NK-92 (cell line): Measurements from ENCODE around the gene NUPR1.
"Not testable (repeated sequence)": the region's sequence is repeated elsewhere in the genome, so short reads cannot be mapped to it uniquely, and the experiment has no call there.

ENCODE experiments used
- DNase-seq: peaks from one replicate; lab custom pipeline; 2025; ENCODE audit not compliant: unreplicated experiment; lab: John Stamatoyannopoulos, UW

The NUPR1 gene

GRCh38 chr16:28499854-28500253 is 38.9 kb downstream of the NUPR1 start:
- DNase-seq: no peak

DNA sequence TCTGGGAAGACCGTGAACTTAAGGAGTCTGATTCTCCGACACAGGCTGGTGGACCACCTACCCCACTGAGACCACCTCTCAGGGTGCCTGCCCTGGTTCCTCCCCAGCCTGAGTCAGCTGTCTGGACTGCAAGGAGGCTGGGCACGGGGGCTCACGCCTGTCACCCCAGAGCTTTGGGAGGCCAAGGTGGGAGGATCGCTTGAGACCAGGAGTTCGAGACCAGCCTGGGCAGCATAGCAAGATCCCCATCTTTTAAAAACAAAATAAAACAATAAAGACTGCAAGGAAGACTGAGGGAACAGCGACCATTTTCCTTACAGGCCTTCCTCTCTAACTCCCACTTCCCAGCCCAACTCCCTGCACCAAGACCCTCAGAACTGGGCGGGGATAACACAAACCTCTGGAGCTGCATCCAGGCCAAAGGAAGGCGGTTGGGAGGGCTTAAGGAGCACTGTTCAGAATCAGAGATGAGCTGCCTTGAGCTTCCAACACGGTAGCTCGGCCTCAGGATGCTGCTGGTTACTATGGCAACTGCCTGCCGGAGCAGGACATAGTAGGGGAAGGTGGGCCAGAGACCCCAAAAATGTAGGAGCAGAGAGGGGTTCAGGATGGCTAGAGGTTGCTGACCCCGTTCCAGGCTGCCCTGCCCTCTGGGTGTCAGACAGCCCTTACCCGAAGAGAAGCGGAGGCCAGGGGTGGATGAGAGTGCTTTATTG is 40.0 kb downstream of the NUPR1 start:
- no peak for DNase-seq

DNA sequence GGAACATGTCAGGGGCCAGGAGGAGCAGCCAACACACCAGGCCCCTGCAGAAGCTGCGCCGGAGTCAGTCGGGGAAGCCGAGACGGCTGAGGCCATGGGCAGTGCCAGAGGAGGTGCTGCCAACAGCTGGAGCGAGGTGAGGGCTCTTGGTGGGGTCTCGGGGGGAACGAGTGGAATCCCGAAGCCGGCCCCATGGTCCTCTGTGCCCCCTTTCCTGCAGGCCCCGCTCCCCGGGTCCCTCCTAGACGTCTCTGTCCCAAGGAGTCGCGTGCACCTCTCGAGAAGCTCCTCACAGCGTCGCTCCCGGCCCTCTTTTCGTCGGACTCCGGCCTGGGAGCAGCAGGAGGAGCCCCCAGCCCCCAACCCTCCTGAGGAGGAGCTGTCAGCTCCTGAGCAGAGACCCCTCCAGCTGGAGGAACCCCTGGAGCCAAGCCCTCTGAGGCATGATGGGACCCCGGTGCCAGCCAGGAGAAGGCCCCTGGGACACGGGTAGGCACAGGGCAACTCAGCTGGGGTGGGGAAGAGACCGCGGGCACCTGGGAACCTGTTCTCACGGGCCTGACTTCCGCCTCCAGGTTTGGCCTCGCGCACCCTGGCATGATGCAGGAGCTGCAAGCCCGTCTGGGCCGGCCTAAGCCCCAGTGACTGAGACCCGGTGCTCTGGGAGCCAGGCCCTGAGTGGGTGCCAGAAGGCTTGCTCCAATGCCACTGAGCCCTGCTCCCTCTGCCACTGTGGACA is 40.7 kb downstream of the NUPR1 start:
- DNase-seq: no peak

DNA sequence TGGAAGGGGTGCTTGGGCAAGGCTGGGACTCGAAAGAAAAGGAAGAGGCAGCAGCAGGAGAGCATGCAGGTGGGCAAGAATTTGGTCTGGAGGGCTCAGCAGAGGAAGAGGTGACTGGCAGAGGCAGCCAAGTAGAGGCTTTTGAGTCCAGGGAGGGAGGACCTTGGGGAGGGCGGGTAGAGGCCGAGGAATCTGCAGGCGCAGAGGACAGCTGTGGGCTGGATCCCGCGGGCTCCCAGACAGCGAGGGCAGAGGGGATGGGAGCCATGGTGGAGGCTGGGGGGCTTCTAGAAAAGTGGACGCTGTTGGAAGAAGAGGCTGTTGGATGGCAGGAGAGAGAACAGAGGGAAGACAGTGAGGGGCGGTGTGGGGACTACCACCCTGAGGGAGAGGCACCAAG is 41.4 kb downstream of the NUPR1 start:
- DNase-seq: no peak

- DNase-seq: no peak
These were observed 41.9 kb downstream of the NUPR1 start for GRCh38 chr16:28496844-28497243.

GRCh38 chr16:28495795-28496749 is 42.7 kb downstream of the NUPR1 start:
- no peak for DNase-seq

GRCh38 chr16:28495098-28495793 is 43.5 kb downstream of the NUPR1 start:
- no peak for DNase-seq

- peak; percentile 53 for DNase-seq
These were observed 44.5 kb downstream of the NUPR1 start, which contains the start of gene APOBR for GRCh38 chr16:28494121-28494851. Gene APOBR, plus strand, starts transcription at chr16:28494643. Its CDS starts 39 bp downstream, at chr16:28494682.

DNA sequence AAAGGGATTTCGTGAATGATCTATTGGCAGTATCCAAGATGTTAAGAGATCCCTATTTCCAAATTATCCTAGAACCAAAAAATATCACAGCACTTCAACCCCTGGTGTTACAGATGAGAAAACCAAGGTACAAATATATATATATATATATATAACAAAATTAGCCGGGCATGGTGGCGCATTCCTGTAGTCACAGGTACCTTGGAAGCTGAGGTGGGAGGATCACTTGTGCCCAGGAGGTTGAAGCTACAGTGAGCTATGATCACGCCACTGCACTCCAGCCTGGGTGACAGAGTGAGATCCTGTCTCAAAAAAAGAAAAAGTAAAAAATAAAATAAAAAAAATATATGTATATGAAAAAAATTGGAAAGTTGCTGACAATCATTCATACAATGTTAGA is 46.3 kb downstream of the NUPR1 start:
- DNase-seq: no peak

DNA sequence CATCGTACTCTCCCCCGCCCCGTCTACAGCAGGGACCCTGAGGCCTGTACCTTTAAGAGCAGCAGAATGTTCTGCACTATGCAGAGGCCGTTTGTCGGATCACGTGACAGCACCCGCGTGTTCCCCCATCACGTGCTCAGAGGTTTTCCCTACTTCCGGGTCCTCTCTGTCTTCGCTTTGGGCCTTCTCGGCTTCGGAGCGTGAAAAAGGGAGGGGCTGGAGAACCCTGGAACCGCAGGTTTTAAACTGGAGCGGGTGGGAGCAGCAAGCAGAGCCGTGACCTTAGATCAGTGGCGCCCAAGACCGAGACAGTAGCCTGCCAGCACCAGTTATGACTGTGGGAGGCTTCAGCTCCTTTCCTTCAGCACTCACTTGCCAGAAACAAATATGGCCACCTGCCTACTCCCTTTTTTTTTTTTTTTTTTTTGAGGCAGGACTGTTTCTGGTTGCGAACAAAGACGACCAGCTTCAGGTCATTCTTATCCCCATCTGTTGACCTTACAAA is 46.8 kb downstream of the NUPR1 start, which contains the start of gene CLN3:
Gene CLN3 (minus strand): TSS at position 105 of the 505 bp plus-strand sequence. CDS start 315 bp downstream, outside the sequence.
- DNase-seq: peak; percentile 36

GRCh38 chr16:28491230-28491969 is 47.4 kb downstream of the NUPR1 start:
- DNase-seq: no peak

- no peak for DNase-seq
These were observed 52.5 kb downstream of the NUPR1 start for GRCh38 chr16:28486266-28486665.

DNA sequence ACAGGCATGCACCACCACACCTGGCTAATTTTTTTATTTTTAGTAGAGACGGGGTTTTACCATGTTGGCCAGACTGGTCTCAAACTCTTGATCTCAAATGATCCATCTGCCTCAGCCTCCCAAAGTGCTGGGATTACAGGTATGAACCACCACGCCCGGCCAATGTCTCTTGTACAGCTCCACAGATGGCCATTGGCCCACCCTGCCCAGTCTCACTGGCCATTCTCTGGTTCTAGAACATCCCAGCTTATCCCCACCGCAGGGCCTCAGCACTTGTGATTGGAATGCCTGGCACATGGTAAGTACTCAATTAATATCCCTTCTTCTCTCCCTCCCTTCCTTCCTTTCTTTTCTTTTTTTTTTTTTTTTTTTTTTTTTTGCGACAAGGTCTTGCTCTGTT is 55.4 kb downstream of the NUPR1 start:
- DNase-seq: not testable (repeated sequence)
